Keratinocyte (primary cell): ENCODE measurements around the gene MBTPS1.

Experiments used
- EZH2 ChIP-seq: IDR thresholded peaks from one replicate; pipeline ENCODE4 v1.6.1; 2012; ENCODE audit warnings: inconsistent platforms, mild to moderate bottlenecking, low read length, moderate library complexity
- TF ChIP-seq, protein P1 (sequence below), 3 experiments: IDR thresholded peaks in 1 of 3; conservative IDR thresholded peaks in 1 of 3; optimal IDR thresholded peaks in 1 of 3; 2 replicates in 2 of 3; 3 replicates in 1 of 3; pipeline versions ENCODE3 to v1.5.1; 2011; ENCODE audit warnings: low read length in 3 of 3, mild to moderate bottlenecking in 3 of 3, moderate library complexity in 2 of 3, control low read depth in 1 of 3, inconsistent platforms in 1 of 3; ENCODE audit not compliant: insufficient read depth in 2 of 3; ENCODE audit errors: extremely low read depth in 1 of 3

DNA sequence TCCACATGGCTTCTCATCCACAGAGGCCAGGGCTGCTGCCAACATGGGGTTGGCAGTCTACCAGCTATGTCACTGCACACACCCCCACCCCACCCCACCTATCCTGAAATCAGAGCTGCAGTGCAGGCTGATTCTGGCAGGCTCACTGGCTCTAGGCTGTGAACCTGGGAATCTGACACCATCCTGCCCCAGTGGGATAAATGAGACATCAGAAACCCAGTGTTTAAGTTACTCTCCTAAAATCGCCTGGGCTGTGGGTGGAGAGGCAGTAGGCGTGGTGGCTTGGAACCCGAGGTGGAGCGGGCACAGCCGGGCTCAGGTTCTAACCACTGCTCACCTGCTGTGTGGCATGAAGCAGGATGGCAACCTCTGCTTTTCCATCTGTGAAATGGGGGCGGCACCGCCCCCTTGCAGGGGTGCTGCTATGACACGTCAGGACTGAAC is 79.7 kb downstream of the MBTPS1 start:
- TF ChIP-seq, protein P1, sequence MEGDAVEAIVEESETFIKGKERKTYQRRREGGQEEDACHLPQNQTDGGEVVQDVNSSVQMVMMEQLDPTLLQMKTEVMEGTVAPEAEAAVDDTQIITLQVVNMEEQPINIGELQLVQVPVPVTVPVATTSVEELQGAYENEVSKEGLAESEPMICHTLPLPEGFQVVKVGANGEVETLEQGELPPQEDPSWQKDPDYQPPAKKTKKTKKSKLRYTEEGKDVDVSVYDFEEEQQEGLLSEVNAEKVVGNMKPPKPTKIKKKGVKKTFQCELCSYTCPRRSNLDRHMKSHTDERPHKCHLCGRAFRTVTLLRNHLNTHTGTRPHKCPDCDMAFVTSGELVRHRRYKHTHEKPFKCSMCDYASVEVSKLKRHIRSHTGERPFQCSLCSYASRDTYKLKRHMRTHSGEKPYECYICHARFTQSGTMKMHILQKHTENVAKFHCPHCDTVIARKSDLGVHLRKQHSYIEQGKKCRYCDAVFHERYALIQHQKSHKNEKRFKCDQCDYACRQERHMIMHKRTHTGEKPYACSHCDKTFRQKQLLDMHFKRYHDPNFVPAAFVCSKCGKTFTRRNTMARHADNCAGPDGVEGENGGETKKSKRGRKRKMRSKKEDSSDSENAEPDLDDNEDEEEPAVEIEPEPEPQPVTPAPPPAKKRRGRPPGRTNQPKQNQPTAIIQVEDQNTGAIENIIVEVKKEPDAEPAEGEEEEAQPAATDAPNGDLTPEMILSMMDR (optimal IDR thresholded peaks at IDR 0.05 in 1 of 3, IDR thresholded peaks at IDR 0.05 in 1 of 3, conservative IDR thresholded peaks at IDR 0.05 in 1 of 3; ENCODE audit: extremely low read depth in 1 of 3, insufficient read depth in 2 of 3, low read length in 3 of 3) = no peak
- no peak for TF ChIP-seq EZH2
